HepG2 (cell line): ENCODE data around the gene EEF1A1. TPM values are rescaled to one million over a fixed set of nuclear protein-coding genes. Genes with fewer than 3 reads are reported as not detected.

Experiments used
- ATAC-seq: fragments of 200-7000 bp; cut with Tn5 transposase; 3 replicates; pipeline ENCODE4 v1.9.1; 2020; ENCODE audit warnings: mild to moderate bottlenecking, moderate library complexity
- BruUV-seq: library from RNA; stranded (reverse); fragments of 400-500 nt; replicated peaks from 2 replicates; lab custom pipeline; 2021; lab: Mats Ljungman, UMichigan
- CTCF ChIA-PET: fragments of 300-600 bp; formaldehyde crosslinking; extraction: SDS; loops from one replicate; lab custom pipeline; 2021; ENCODE audit warnings: low total read pairs, inconsistent platforms, low intra/inter-chr PET ratio; lab: Yijun Ruan, JAX
- POLR2A ChIA-PET: fragments of 350-600 bp; sonication (Branson Sonifier 250); formaldehyde crosslinking; loops from one replicate; lab custom pipeline; 2020; ENCODE audit warnings: antibody characterized with exemption, inconsistent platforms; lab: Yijun Ruan, JAX
- DNase-seq: peaks from one replicate; pipeline ENCODE4 v3.0.0-alpha.2; 2015; ENCODE audit warnings: low spot score
- FAIRE-seq: peaks from 3 replicates; lab custom pipeline; 2011; peaks lifted over from hg19 to GRCh38; lab: Jason Lieb, UNC
- H2AFZ ChIP-seq: one replicate; pipeline ENCODE4 v1.6.1; 2011; ENCODE audit warnings: low read length, inconsistent platforms
- H3K27ac ChIP-seq: fragments of 300-600 bp; 3 replicates; pipeline ENCODE4 v1.8.0; 2011; ENCODE audit warnings: mixed run types, mild to moderate bottlenecking, mixed read lengths, low read length, inconsistent platforms; ENCODE audit not compliant: insufficient read depth; ENCODE audit errors: extremely low read length
- H3K27me3 ChIP-seq, 2 experiments: fragments of 200-600 bp in 1 of 2; 2 replicates in 1 of 2; 3 replicates in 1 of 2; pipeline versions ENCODE4 v1.6.0 to v1.8.0; 2011; ENCODE audit warnings: low read length in 2 of 2, mild to moderate bottlenecking in 2 of 2, moderate library complexity in 2 of 2, inconsistent platforms in 1 of 2; ENCODE audit not compliant: insufficient read depth in 2 of 2, control insufficient read depth in 1 of 2
- H3K36me3 ChIP-seq, 2 experiments: fragments of 200-600 bp in 1 of 2; replicated peaks in 1 of 2; 2 replicates in 1 of 2; 3 replicates in 1 of 2; pipeline versions ENCODE4 v1.5.1 to v1.8.0; 2011; ENCODE audit warnings: low read length in 2 of 2, inconsistent platforms in 1 of 2; ENCODE audit not compliant: insufficient read depth in 2 of 2, control insufficient read depth in 1 of 2
- H3K4me1 ChIP-seq: 2 replicates; pipeline ENCODE4 v1.5.1; 2012; ENCODE audit warnings: low read length, inconsistent platforms; ENCODE audit not compliant: insufficient read depth
- H3K4me2 ChIP-seq: 2 replicates; pipeline ENCODE4 v1.6.0; 2011; ENCODE audit warnings: low read depth, low read length, inconsistent platforms
- H3K4me3 ChIP-seq, 3 experiments: fragments of 200-600 bp in 1 of 3; sonication (generic), shearing (Covaris generic) in 1 of 3; replicated peaks in 1 of 3; 2 replicates each; pipeline ENCODE4 v1.5.1; 2011 to 2016; ENCODE audit warnings: low read length in 3 of 3, inconsistent platforms in 2 of 3, low read depth in 2 of 3, mild to moderate bottlenecking in 2 of 3, control low read depth in 1 of 3, mixed read lengths in 1 of 3; ENCODE audit not compliant: insufficient read depth in 1 of 3
- H3K79me2 ChIP-seq: one replicate; pipeline ENCODE4 v1.6.1; 2011; ENCODE audit warnings: low read length, inconsistent platforms; ENCODE audit not compliant: insufficient read depth
- H3K9ac ChIP-seq: 2 replicates; pipeline ENCODE4 v1.6.0; 2011; ENCODE audit warnings: mild to moderate bottlenecking, low read depth, low read length, inconsistent platforms; ENCODE audit not compliant: insufficient read depth
- H3K9me3 ChIP-seq: 2 replicates; pipeline ENCODE4 v1.5.1; 2012; ENCODE audit warnings: mild to moderate bottlenecking, low read length
- H4K20me1 ChIP-seq: 2 replicates; pipeline ENCODE4 v1.6.0; 2011; ENCODE audit warnings: inconsistent platforms, mild to moderate bottlenecking, low read length, moderate library complexity; ENCODE audit not compliant: insufficient read depth
- FOXJ3 ChIP-seq: sonication (generic); formaldehyde crosslinking; IDR thresholded peaks from 2 replicates; pipeline ENCODE4 v1.4.0; 2020; ENCODE audit warnings: missing genetic modification reagents, mild to moderate bottlenecking, borderline replicate concordance
- FOXO1 ChIP-seq: sonication (generic); formaldehyde crosslinking; IDR thresholded peaks from 2 replicates; pipeline ENCODE4 v1.4.0; 2020; ENCODE audit warnings: missing genetic modification reagents
- FOXP1 ChIP-seq, 2 experiments: fragments of 450-650 bp in 1 of 2; IDR thresholded peaks; 2 replicates each; pipeline ENCODE4 v1.6.1; 2017 to 2018; ENCODE audit warnings: antibody characterized with exemption in 1 of 2
- LRRFIP1 ChIP-seq: sonication (generic); formaldehyde crosslinking; conservative IDR thresholded peaks from 2 replicates; pipeline ENCODE4 v1.4.0; 2020; ENCODE audit warnings: missing genetic modification reagents
- MED1 ChIP-seq: sonication (generic); formaldehyde crosslinking; IDR thresholded peaks from 2 replicates; pipeline ENCODE4 v1.4.0; 2020; ENCODE audit warnings: missing genetic modification reagents
- MLXIP ChIP-seq: sonication (generic); formaldehyde crosslinking; IDR thresholded peaks from 2 replicates; pipeline ENCODE4 v1.9.0; 2021; ENCODE audit warnings: missing genetic modification reagents, borderline replicate concordance
- MYNN ChIP-seq: sonication (generic); formaldehyde crosslinking; IDR thresholded peaks from 2 replicates; pipeline ENCODE4 v1.4.0; 2020; ENCODE audit warnings: mild to moderate bottlenecking, low read depth, missing genetic modification reagents
- RBM22 ChIP-seq: fragments of 200-400 bp; formaldehyde crosslinking; optimal IDR thresholded peaks from 2 replicates; pipeline ENCODE3; 2017; ENCODE audit warnings: mild to moderate bottlenecking, low read length, moderate library complexity
- ZNF296 ChIP-seq: sonication (generic); formaldehyde crosslinking; conservative IDR thresholded peaks from 2 replicates; pipeline ENCODE4 v1.5.0; 2020; ENCODE audit warnings: mild to moderate bottlenecking, missing genetic modification reagents
- ZNF678 ChIP-seq: sonication (generic); formaldehyde crosslinking; IDR thresholded peaks from 2 replicates; pipeline ENCODE4 v1.4.0; 2020; ENCODE audit warnings: mild to moderate bottlenecking, missing genetic modification reagents
- ZSCAN25 ChIP-seq: sonication (generic); formaldehyde crosslinking; IDR thresholded peaks from 2 replicates; pipeline ENCODE4 v1.8.0; 2022; ENCODE audit warnings: mild to moderate bottlenecking, missing genetic modification reagents
- WGBS: methylation state at CpG from one replicate; pipeline ENCODE4 v1.1.6; 2017; ENCODE audit warnings: low lambda C conversion rate; 5-methylcytosine and 5-hydroxymethylcytosine counted together
- in situ Hi-C: cut with HindIII; loops from 2 replicates; pipeline ENCODE4 v1.10.0; 2017; ENCODE audit warnings: low pct_unique_long_range_greater_than_20kb; ENCODE audit not compliant: extremely low pct_ligation_motif_present
- intact Hi-C: fragments of 100-400 bp; cut with micrococcal nuclease; formaldehyde crosslinking; loops from one replicate; pipeline ENCODE4 v1.10.0; 2022; ENCODE audit not compliant: unreplicated experiment
- polyA plus RNA-seq, 8 experiments: library from polyadenylated mRNA; depleted of rRNA in 3 of 8; stranded (reverse) in 7 of 8; unstranded in 1 of 8; fragments of >200 nt; fragmentation: Illumina TruSeq in 4 of 8; extraction: Trizol in 4 of 8; gene quantifications; 2 replicates each; pipeline versions ENCODE4 v1.2.1 to v1.2.3, GENCODE V29; 2011 to 2016; ENCODE audit warnings: low read depth in 4 of 8, missing spikeins in 1 of 8, mixed read lengths in 1 of 8; ENCODE audit not compliant: insufficient read depth in 1 of 8
- total RNA-seq, 5 experiments: library from RNA; depleted of rRNA; stranded (reverse); fragments of >200 nt; fragmentation: Illumina TruSeq; extraction: Trizol; gene quantifications; 2 replicates each; pipeline ENCODE4 v1.2.3, GENCODE V29; 2016; ENCODE audit warnings: low read depth in 1 of 5
- TF ChIP-seq, protein P1 (sequence below): sonication (generic); formaldehyde crosslinking; IDR thresholded peaks from 2 replicates; pipeline ENCODE4 v1.4.0; 2020; ENCODE audit warnings: missing genetic modification reagents
- TF ChIP-seq, protein P2 (sequence below): sonication (generic); formaldehyde crosslinking; IDR thresholded peaks from 2 replicates; pipeline ENCODE4 v1.5.0; 2020; ENCODE audit warnings: mild to moderate bottlenecking, missing genetic modification reagents

Gene EEF1A1
- total and polyA plus RNA-seq, 2 of the 13 experiments (the other 11 are each of a cell fraction or from before 2014, with no cell fraction given): 13,726 to 17,172 TPM

DNA sequence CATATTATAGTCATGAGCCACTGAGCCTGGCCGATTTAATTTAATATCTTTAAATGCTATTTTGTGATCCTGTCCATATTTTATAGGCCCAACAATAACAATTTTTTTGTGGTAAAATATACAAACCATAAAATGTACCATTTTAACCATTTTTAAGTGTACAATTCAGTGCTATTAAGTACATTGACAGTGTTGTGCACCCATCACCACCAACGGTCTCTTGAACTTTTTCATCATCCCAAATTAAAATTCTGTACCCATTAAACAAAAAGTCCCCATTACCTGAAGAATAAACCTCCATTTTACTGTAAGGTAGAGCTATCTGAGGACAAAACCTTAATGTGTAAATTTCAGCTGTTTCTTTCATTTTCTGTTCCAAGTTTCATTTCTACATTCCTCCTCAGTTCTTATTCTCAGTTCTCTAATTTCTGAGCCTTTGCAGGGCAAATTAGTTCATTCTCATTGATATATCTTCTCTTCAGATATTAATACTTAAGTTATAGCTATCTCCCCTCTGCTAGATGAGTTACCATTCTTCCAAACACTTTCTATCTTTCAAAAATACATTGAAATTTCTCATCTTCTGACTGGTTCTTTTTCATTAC, 49.0 kb downstream of the EEF1A1 start:
- TF ChIP-seq ZSCAN25 (no peak), FOXJ3 (no peak), RBM22 (no peak), ZNF678 (no peak), MED1 (CRISPR knock-in tag) (no peak), FOXP1 (IDR thresholded peaks at IDR 0.05) (no peak), FOXP1 (CRISPR knock-in tag; IDR thresholded peaks at IDR 0.05) (no peak), MYNN (CRISPR knock-in tag) (no peak), FOXO1 (CRISPR knock-in tag) (no peak), MLXIP (CRISPR knock-in tag) (no peak), LRRFIP1 (CRISPR knock-in tag) (no peak), ZNF296 (CRISPR knock-in tag) (no peak)
- TF ChIP-seq, protein P1, sequence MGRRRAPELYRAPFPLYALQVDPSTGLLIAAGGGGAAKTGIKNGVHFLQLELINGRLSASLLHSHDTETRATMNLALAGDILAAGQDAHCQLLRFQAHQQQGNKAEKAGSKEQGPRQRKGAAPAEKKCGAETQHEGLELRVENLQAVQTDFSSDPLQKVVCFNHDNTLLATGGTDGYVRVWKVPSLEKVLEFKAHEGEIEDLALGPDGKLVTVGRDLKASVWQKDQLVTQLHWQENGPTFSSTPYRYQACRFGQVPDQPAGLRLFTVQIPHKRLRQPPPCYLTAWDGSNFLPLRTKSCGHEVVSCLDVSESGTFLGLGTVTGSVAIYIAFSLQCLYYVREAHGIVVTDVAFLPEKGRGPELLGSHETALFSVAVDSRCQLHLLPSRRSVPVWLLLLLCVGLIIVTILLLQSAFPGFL: no peak
- TF ChIP-seq, protein P2, sequence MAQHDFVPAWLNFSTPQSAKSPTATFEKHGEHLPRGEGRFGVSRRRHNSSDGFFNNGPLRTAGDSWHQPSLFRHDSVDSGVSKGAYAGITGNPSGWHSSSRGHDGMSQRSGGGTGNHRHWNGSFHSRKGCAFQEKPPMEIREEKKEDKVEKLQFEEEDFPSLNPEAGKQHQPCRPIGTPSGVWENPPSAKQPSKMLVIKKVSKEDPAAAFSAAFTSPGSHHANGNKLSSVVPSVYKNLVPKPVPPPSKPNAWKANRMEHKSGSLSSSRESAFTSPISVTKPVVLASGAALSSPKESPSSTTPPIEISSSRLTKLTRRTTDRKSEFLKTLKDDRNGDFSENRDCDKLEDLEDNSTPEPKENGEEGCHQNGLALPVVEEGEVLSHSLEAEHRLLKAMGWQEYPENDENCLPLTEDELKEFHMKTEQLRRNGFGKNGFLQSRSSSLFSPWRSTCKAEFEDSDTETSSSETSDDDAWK (CRISPR knock-in tag): no peak
- BruUV-seq: TSS peak; percentile 29
- H4K20me1 ChIP-seq: no peaks in the 10 kb centered on the region
- no peaks in the 10 kb centered on the region for H3K9me3 ChIP-seq
- H3K36me3 ChIP-seq: peaks cover 14 to 56% of the 10 kb centered on the region in 2 experiments; a peak in 4 of 5 replicates
- no peaks in the 10 kb centered on the region for H3K27me3 ChIP-seq
- DNase-seq (no peak), FAIRE-seq (no peak), ATAC-seq (no peak)
- POLR2A ChIA-PET: no interaction called here
- CTCF ChIA-PET: no interaction called here
- no peak overlapping the region for H3K27ac ChIP-seq
- H3K4me1 ChIP-seq: no peaks in the 10 kb centered on the region
- H3K79me2 ChIP-seq: no peaks in the 10 kb centered on the region
- H3K4me3 ChIP-seq: no peak overlapping the region
- intact Hi-C loops (no loop called here), in situ Hi-C loops (no loop called here)
- no peak overlapping the region for H2AFZ ChIP-seq
- H3K4me2 ChIP-seq: no peak overlapping the region
- H3K9ac ChIP-seq: no peak overlapping the region
- WGBS: 94% methylated on average over 2 of the region's 2 CpGs
